Caco-2 (cell line): ENCODE measurements around the gene RALGAPA2. TPM values are rescaled to one million over a fixed set of nuclear protein-coding genes. Genes with fewer than 3 reads are reported as not detected.

Source experiments
- BruUV-seq: library from RNA; stranded (reverse); fragments of 400-500 nt; replicated peaks from 2 replicates; lab custom pipeline; 2021; lab: Mats Ljungman, UMichigan
- CTCF ChIA-PET: fragments of 300-600 bp; sonication (Branson Sonifier 250); formaldehyde crosslinking; loops from one replicate; lab custom pipeline; 2022; ENCODE audit warnings: antibody characterized with exemption; lab: Charles Lee
- POLR2A ChIA-PET: fragments of 300-600 bp; sonication (Branson Sonifier 250); formaldehyde crosslinking; loops from one replicate; lab custom pipeline; 2022; ENCODE audit warnings: antibody characterized with exemption; lab: Charles Lee
- DNase-seq, 2 experiments: peaks; one replicate each; pipeline versions ENCODE4 v3.0.0 to v3.0.0-alpha.2; 2020 to 2022
- H3K27me3 ChIP-seq: replicated peaks from 2 replicates; pipeline ENCODE4 v1.6.0; 2011; ENCODE audit warnings: low read length; ENCODE audit not compliant: control insufficient read depth, insufficient read depth
- H3K36me3 ChIP-seq: 2 replicates; pipeline ENCODE4 v1.5.1; 2011; ENCODE audit warnings: low read length; ENCODE audit not compliant: control insufficient read depth, insufficient read depth
- H3K4me1 ChIP-seq: fragments of 250-450 bp; sonication (Bioruptor Pico); 2 replicates; pipeline ENCODE4 v1.5.1; 2020; ENCODE audit warnings: mild to moderate bottlenecking
- H3K4me3 ChIP-seq: 2 replicates; pipeline ENCODE4 v1.5.1; 2011; ENCODE audit warnings: low read depth, mild to moderate bottlenecking, control low read depth, low read length
- H3K9me3 ChIP-seq: fragments of 250-450 bp; sonication (Bioruptor Pico); 2 replicates; pipeline ENCODE4 v1.5.1; 2020; ENCODE audit warnings: mild to moderate bottlenecking, moderate library complexity
- H3K27ac Mint-ChIP-seq: one replicate; pipeline ENCODE4 v1.8.0; 2022; ENCODE audit warnings: mixed read lengths; ENCODE audit not compliant: unreplicated experiment
- H3K27me3 Mint-ChIP-seq: one replicate; pipeline ENCODE4 v1.8.0; 2022; ENCODE audit warnings: mixed read lengths; ENCODE audit not compliant: insufficient read depth, unreplicated experiment
- H3K36me3 Mint-ChIP-seq: one replicate; pipeline ENCODE4 v1.8.0; 2022; ENCODE audit warnings: mild to moderate bottlenecking, mixed read lengths; ENCODE audit not compliant: insufficient read depth, unreplicated experiment
- H3K4me1 Mint-ChIP-seq: one replicate; pipeline ENCODE4 v1.8.0; 2022; ENCODE audit warnings: low read depth, mixed read lengths; ENCODE audit not compliant: unreplicated experiment
- H3K4me3 Mint-ChIP-seq: one replicate; pipeline ENCODE4 v1.8.0; 2022; ENCODE audit warnings: mild to moderate bottlenecking, moderate library complexity, mixed read lengths; ENCODE audit not compliant: unreplicated experiment
- H3K9me3 Mint-ChIP-seq: one replicate; pipeline ENCODE4 v1.8.0; 2022; ENCODE audit warnings: mixed read lengths; ENCODE audit not compliant: unreplicated experiment
- CTCF ChIP-seq, 2 experiments: fragments of 200-600 bp in 1 of 2; IDR thresholded peaks; 1 replicate in 1 of 2; 2 replicates in 1 of 2; pipeline versions ENCODE4 v1.5.1 to v1.8.0; 2011 to 2022; ENCODE audit warnings: antibody characterized with exemption in 1 of 2, control low read depth in 1 of 2, inconsistent platforms in 1 of 2, low read depth in 1 of 2, low read length in 1 of 2, mild to moderate bottlenecking in 1 of 2, moderate library complexity in 1 of 2; ENCODE audit not compliant: insufficient read depth in 1 of 2, severe bottlenecking in 1 of 2, unreplicated experiment in 1 of 2
- intact Hi-C: fragments of 100-400 bp; cut with micrococcal nuclease; formaldehyde crosslinking; loops from one replicate; pipeline ENCODE4 v1.10.0; 2022; ENCODE audit not compliant: unreplicated experiment
- total RNA-seq: library from RNA; stranded (reverse); gene quantifications from 2 replicates; pipeline ENCODE4 v1.2.3, GENCODE V29; 2022

The RALGAPA2 gene
- total RNA-seq, 1 experiment from 2014 or later, result 17.3 TPM

GRCh38 chr20:20743511-20744169 is 31.2 kb upstream of the RALGAPA2 start:
- BruUV-seq, result no TSS peak

GRCh38 chr20:20741087-20742045 is 28.9 kb upstream of the RALGAPA2 start:
- no peak for DNase-seq
- intact Hi-C loops, result no loop called here
- Histone ChIP-seq H3K4me3 (no peak overlapping the region), H3K27me3 (no peaks in the 10 kb centered on the region; the same call in 1 of the 2 replicates), H3K36me3 (no peaks in the 10 kb centered on the region), H3K4me1 (no peaks in the 10 kb centered on the region), H3K9me3 (no peaks in the 10 kb centered on the region)
- ChIA-PET CTCF (interaction anchor here (0.6 kb wide), 1 partner anchor 1555 kb away, joined by 3 read pairs; no protein-coding TSS in a partner anchor), POLR2A (interaction anchor here (0.6 kb wide), 1 partner anchor 31 kb away, joined by 4 read pairs; no protein-coding TSS in a partner anchor)
- Mint-ChIP-seq H3K9me3 (no peaks in the 10 kb centered on the region), H3K27me3 (peaks cover 17% of the 10 kb centered on the region), H3K4me1 (no peaks in the 10 kb centered on the region), H3K4me3 (no peak overlapping the region), H3K27ac (no peak overlapping the region), H3K36me3 (no peaks in the 10 kb centered on the region)
- no peak for TF ChIP-seq CTCF (IDR thresholded peaks at IDR 0.05; ENCODE audit: insufficient read depth in 1 of 2, low read depth in 1 of 2, low read length in 1 of 2, severe bottlenecking in 1 of 2, unreplicated experiment in 1 of 2)
- no TSS peak for BruUV-seq

More at GRCh38 chr20:20743511-20744169, 31.2 kb upstream of the RALGAPA2 start:
- DNase-seq, result no peak
- TF ChIP-seq CTCF (IDR thresholded peaks at IDR 0.05; ENCODE audit: insufficient read depth in 1 of 2, low read depth in 1 of 2, low read length in 1 of 2, severe bottlenecking in 1 of 2, unreplicated experiment in 1 of 2), result no peak
- no peak overlapping the region for H3K4me3 ChIP-seq
- no peaks in the 10 kb centered on the region for H3K27me3 ChIP-seq
- H3K27ac Mint-ChIP-seq, result no peak overlapping the region
- ChIA-PET CTCF (interaction anchor here (0.6 kb wide), 1 partner anchor 9 kb away, joined by 4 read pairs; no protein-coding TSS in a partner anchor), POLR2A (no interaction called here)
- peaks cover 9% of the 10 kb centered on the region for H3K9me3 ChIP-seq
- peaks cover 10% of the 10 kb centered on the region for H3K27me3 Mint-ChIP-seq
- no peaks in the 10 kb centered on the region for H3K36me3 ChIP-seq
- no peak overlapping the region for H3K4me3 Mint-ChIP-seq
- intact Hi-C loops, result no loop called here
- no peaks in the 10 kb centered on the region for H3K4me1 ChIP-seq
- peaks cover 2% of the 10 kb centered on the region for H3K9me3 Mint-ChIP-seq
- H3K4me1 Mint-ChIP-seq, result no peaks in the 10 kb centered on the region
- no peaks in the 10 kb centered on the region for H3K36me3 Mint-ChIP-seq

GRCh38 chr20:20740541-20740940 is 28.1 kb upstream of the RALGAPA2 start:
- H3K4me3 Mint-ChIP-seq, result no peak overlapping the region
- intact Hi-C loops, result no loop called here
- H3K4me1 Mint-ChIP-seq, result no peaks in the 10 kb centered on the region
- ChIA-PET CTCF (interaction anchor here (0.6 kb wide), 1 partner anchor 1556 kb away, joined by 3 read pairs; no protein-coding TSS in a partner anchor), POLR2A (interaction anchor here (0.6 kb wide), 1 partner anchor 30 kb away, joined by 4 read pairs; no protein-coding TSS in a partner anchor)
- TF ChIP-seq CTCF (IDR thresholded peaks at IDR 0.05; ENCODE audit: insufficient read depth in 1 of 2, low read depth in 1 of 2, low read length in 1 of 2, severe bottlenecking in 1 of 2, unreplicated experiment in 1 of 2), result no peak
- Histone ChIP-seq H3K27me3 (no peaks in the 10 kb centered on the region; the same call in 1 of the 2 replicates), H3K4me3 (no peak overlapping the region), H3K4me1 (no peaks in the 10 kb centered on the region), H3K36me3 (no peaks in the 10 kb centered on the region), H3K9me3 (no peaks in the 10 kb centered on the region)
- DNase-seq, result no peak
- H3K27me3 Mint-ChIP-seq, result peaks cover 17% of the 10 kb centered on the region
- BruUV-seq, result no TSS peak
- no peaks in the 10 kb centered on the region for H3K36me3 Mint-ChIP-seq
- H3K9me3 Mint-ChIP-seq, result no peaks in the 10 kb centered on the region
- H3K27ac Mint-ChIP-seq, result no peak overlapping the region
